ENCODE results near the gene CHST7. TPM values are rescaled to one million over a fixed set of nuclear protein-coding genes. Genes with fewer than 3 reads are reported as not detected.

CHST7 gene
- total and polyA plus RNA-seq, 10 of the 15 experiments (the other 5 are each of a cell fraction or from before 2014, with no cell fraction given) = 0.58 to 11.0 (median 5.4) TPM

GRCh38 chrX:46545111-46546005 lies 28.2 kb upstream of the CHST7 start, which contains the start of gene ZNF674 (continued):
- TF ChIP-seq ZBTB40 (IDR thresholded peaks at IDR 0.05; ENCODE audit: borderline replicate concordance) = peak; percentile 57; the same call in 1 of the 2 replicates
- no peak for TF ChIP-seq RCOR1 (conservative IDR thresholded peaks at IDR 0.05; ENCODE audit: low read depth, low read length)
- 0 out of 2 replicates have a peak, but pooled peaks have one; percentile 30 for TF ChIP-seq ESRRA (IDR thresholded peaks at IDR 0.05; ENCODE audit: low read length)
- TF ChIP-seq CBX5 (IDR thresholded peaks at IDR 0.05; ENCODE audit: low read depth) = no peak
- TF ChIP-seq TARDBP (IDR thresholded peaks at IDR 0.05; ENCODE audit: borderline replicate concordance) = no peak
- TF ChIP-seq ASH2L (IDR thresholded peaks at IDR 0.05; ENCODE audit: borderline replicate concordance, low read depth) = no peak
- TF ChIP-seq, protein P1, sequence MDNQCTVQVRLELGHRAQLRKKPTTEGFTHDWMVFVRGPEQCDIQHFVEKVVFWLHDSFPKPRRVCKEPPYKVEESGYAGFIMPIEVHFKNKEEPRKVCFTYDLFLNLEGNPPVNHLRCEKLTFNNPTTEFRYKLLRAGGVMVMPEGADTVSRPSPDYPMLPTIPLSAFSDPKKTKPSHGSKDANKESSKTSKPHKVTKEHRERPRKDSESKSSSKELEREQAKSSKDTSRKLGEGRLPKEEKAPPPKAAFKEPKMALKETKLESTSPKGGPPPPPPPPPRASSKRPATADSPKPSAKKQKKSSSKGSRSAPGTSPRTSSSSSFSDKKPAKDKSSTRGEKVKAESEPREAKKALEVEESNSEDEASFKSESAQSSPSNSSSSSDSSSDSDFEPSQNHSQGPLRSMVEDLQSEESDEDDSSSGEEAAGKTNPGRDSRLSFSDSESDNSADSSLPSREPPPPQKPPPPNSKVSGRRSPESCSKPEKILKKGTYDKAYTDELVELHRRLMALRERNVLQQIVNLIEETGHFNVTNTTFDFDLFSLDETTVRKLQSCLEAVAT (IDR thresholded peaks at IDR 0.05) = peak; percentile 71; the same call in 1 of the 2 replicates
- TF ChIP-seq BHLHE40 (IDR thresholded peaks at IDR 0.05; ENCODE audit: borderline replicate concordance in 1 of 2, low read depth in 2 of 2, low read length in 1 of 2) = peak; percentile 70 to 81
- TF ChIP-seq CBFB (IDR thresholded peaks at IDR 0.05; ENCODE audit: low read depth) = no peak
- TF ChIP-seq, protein P2, sequence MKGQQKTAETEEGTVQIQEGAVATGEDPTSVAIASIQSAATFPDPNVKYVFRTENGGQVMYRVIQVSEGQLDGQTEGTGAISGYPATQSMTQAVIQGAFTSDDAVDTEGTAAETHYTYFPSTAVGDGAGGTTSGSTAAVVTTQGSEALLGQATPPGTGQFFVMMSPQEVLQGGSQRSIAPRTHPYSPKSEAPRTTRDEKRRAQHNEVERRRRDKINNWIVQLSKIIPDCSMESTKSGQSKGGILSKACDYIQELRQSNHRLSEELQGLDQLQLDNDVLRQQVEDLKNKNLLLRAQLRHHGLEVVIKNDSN (IDR thresholded peaks at IDR 0.05; ENCODE audit: borderline replicate concordance, extremely low read length, insufficient read depth, low read depth, low read length) = no peak
- no peak for TF ChIP-seq EED (IDR thresholded peaks at IDR 0.05; ENCODE audit: low read depth)
- peak; percentile 41; the same call in 1 of the 2 replicates for TF ChIP-seq RAD21 (IDR thresholded peaks at IDR 0.05; ENCODE audit: insufficient read depth, low read depth, low read length)
- peak; percentile 60; the same call in 1 of the 2 replicates for TF ChIP-seq GABPA (IDR thresholded peaks at IDR 0.05; ENCODE audit: low read depth)
- peak; percentile 90 for TF ChIP-seq HDGF (IDR thresholded peaks at IDR 0.05)
- TF ChIP-seq NFYB (IDR thresholded peaks at IDR 0.05; ENCODE audit: insufficient read depth, low read depth, low read length) = no peak
- TF ChIP-seq, protein P3, sequence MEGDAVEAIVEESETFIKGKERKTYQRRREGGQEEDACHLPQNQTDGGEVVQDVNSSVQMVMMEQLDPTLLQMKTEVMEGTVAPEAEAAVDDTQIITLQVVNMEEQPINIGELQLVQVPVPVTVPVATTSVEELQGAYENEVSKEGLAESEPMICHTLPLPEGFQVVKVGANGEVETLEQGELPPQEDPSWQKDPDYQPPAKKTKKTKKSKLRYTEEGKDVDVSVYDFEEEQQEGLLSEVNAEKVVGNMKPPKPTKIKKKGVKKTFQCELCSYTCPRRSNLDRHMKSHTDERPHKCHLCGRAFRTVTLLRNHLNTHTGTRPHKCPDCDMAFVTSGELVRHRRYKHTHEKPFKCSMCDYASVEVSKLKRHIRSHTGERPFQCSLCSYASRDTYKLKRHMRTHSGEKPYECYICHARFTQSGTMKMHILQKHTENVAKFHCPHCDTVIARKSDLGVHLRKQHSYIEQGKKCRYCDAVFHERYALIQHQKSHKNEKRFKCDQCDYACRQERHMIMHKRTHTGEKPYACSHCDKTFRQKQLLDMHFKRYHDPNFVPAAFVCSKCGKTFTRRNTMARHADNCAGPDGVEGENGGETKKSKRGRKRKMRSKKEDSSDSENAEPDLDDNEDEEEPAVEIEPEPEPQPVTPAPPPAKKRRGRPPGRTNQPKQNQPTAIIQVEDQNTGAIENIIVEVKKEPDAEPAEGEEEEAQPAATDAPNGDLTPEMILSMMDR (IDR thresholded peaks at IDR 0.05 in 2 of 3, conservative IDR thresholded peaks at IDR 0.05 in 1 of 3; ENCODE audit: control insufficient read depth in 2 of 3, extremely low read depth in 1 of 3, insufficient read depth in 1 of 3, low read depth in 3 of 3, low read length in 3 of 3) = peak; percentile 26 to 50 (median 46); a peak in 4 of 6 replicates
- TF ChIP-seq FOXM1 (IDR thresholded peaks at IDR 0.05; ENCODE audit: low read depth, low read length) = no peak
- no peak for TF ChIP-seq MYB (IDR thresholded peaks at IDR 0.05; ENCODE audit: borderline replicate concordance, low read depth, low read length)
- TF ChIP-seq POLR2AphosphoS2 (IDR thresholded peaks at IDR 0.05; ENCODE audit: low read depth, low read length) = peak; percentile 58; the same call in 1 of the 2 replicates
- TF ChIP-seq EZH2 (IDR thresholded peaks at IDR 0.05; ENCODE audit: borderline replicate concordance, control insufficient read depth, low read depth, low read length) = no peak

All from GM12878 (cell line).